Measurements from ENCODE around the gene SCARF2.
"Not testable (repeated sequence)": the region's sequence is repeated elsewhere in the genome, so short reads cannot be mapped to it uniquely, and the experiment has no call there.

Gene SCARF2

GRCh38 chr22:20437613-20438426 lies at the start of gene SCARF2:
TSS of gene SCARF2 (minus strand) at chr22:20437825. CDS start at chr22:20437754, 71 bp downstream.
- no peak for DNase-seq (ENCODE audit: low read depth in 2 of 2)

- DNase-seq (ENCODE audit: low read depth in 2 of 2): no peak
These were observed 48.6 kb upstream of the SCARF2 start for GRCh38 chr22:20486229-20486628.

GRCh38 chr22:20484948-20485683 lies 47.5 kb upstream of the SCARF2 start:
- DNase-seq (ENCODE audit: low read depth in 2 of 2): no peak

- no peak for DNase-seq (ENCODE audit: low read depth in 2 of 2)
These were observed 46.1 kb upstream of the SCARF2 start for GRCh38 chr22:20483771-20484170.

GRCh38 chr22:20483143-20483506 lies 45.5 kb upstream of the SCARF2 start:
- DNase-seq (ENCODE audit: low read depth in 2 of 2): not testable (repeated sequence)

GRCh38 chr22:20479612-20480196 lies 42.1 kb upstream of the SCARF2 start:
- no peak for DNase-seq (ENCODE audit: low read depth in 2 of 2)

GRCh38 chr22:20478059-20478458 lies 40.4 kb upstream of the SCARF2 start:
- not testable (repeated sequence) for DNase-seq (ENCODE audit: low read depth in 2 of 2)

- DNase-seq (ENCODE audit: low read depth in 2 of 2): not testable (repeated sequence)
These were observed 37.9 kb upstream of the SCARF2 start for GRCh38 chr22:20475569-20475968.

GRCh38 chr22:20475115-20475436 lies 37.5 kb upstream of the SCARF2 start:
- DNase-seq (ENCODE audit: low read depth in 2 of 2): no peak

- DNase-seq (ENCODE audit: low read depth in 2 of 2): no peak
These were observed 35.2 kb upstream of the SCARF2 start for GRCh38 chr22:20472629-20473442.

GRCh38 chr22:20471126-20471833 lies 33.7 kb upstream of the SCARF2 start:
- no peak for DNase-seq (ENCODE audit: low read depth in 2 of 2)

GRCh38 chr22:20470525-20470924 lies 32.9 kb upstream of the SCARF2 start:
- not testable (repeated sequence) for DNase-seq (ENCODE audit: low read depth in 2 of 2)

GRCh38 chr22:20469110-20469868 lies 31.7 kb upstream of the SCARF2 start:
- DNase-seq (ENCODE audit: low read depth in 2 of 2): no peak

- DNase-seq (ENCODE audit: low read depth in 2 of 2): no peak
These were observed 29.2 kb upstream of the SCARF2 start for GRCh38 chr22:20466659-20467379.

- no peak for DNase-seq (ENCODE audit: low read depth in 2 of 2)
These were observed 28.1 kb upstream of the SCARF2 start for GRCh38 chr22:20465759-20466077.

- DNase-seq (ENCODE audit: low read depth in 2 of 2): no peak
These were observed 27.5 kb upstream of the SCARF2 start for GRCh38 chr22:20464912-20465758.

- peak; percentile 36 to 40 for DNase-seq (ENCODE audit: low read depth in 2 of 2)
These were observed 26.5 kb upstream of the SCARF2 start for GRCh38 chr22:20464096-20464614.

- peak in 1 of 2 donors; percentile 8 for DNase-seq (ENCODE audit: low read depth in 2 of 2)
These were observed 25.9 kb upstream of the SCARF2 start for GRCh38 chr22:20463324-20464095.

Data from stimulated activated CD8-positive, alpha-beta memory T cell treated with anti-CD3 and anti-CD28 coated beads, Interleukin-7, amount 100 ng/mL, for 4 hours (primary cell).